Stimulated activated CD4-positive, alpha-beta T cell treated with anti-CD3 and anti-CD28 coated beads, TNF-alpha, amount 100 ng/mL, for 24 hours (primary cell): ENCODE results near the gene SPSB2.
A peak's percentile ranks its signal among the peaks of the same experiment; 100 is the strongest.

Source experiments
- DNase-seq, 3 experiments: peaks; one replicate each; pipeline ENCODE4 v3.0.0-alpha.2; 2020; ENCODE audit warnings: low read depth in 3 of 3

SPSB2 gene

GRCh38 chr12:6830999-6831398 is 42.1 kb downstream of the SPSB2 start:
- DNase-seq: no peak

GRCh38 chr12:6830286-6830890 is 42.7 kb downstream of the SPSB2 start:
- DNase-seq: no peak

- DNase-seq: no peak
Measured at GRCh38 chr12:6829536-6830220, 43.4 kb downstream of the SPSB2 start.

GRCh38 chr12:6828781-6829535 is 44.1 kb downstream of the SPSB2 start:
- DNase-seq: no peak

GRCh38 chr12:6827982-6828780 is 44.9 kb downstream of the SPSB2 start, which contains the start of gene P3H3:
Gene P3H3, plus strand, starts transcription at chr12:6828407. Its CDS starts 34 bp downstream, at chr12:6828441.
- no peak for DNase-seq

GRCh38 chr12:6827437-6827911 is 45.6 kb downstream of the SPSB2 start:
- DNase-seq: peak in 2 of 3 experiments; percentile 20 to 71

GRCh38 chr12:6826734-6827436 is 46.2 kb downstream of the SPSB2 start:
- no peak for DNase-seq

GRCh38 chr12:6826125-6826733 is 46.9 kb downstream of the SPSB2 start:
- DNase-seq: no peak

GRCh38 chr12:6825398-6826124 is 47.5 kb downstream of the SPSB2 start:
- peak; percentile 69 to 82 (median 72) for DNase-seq

- DNase-seq: no peak
Measured at GRCh38 chr12:6824901-6825381, 48.2 kb downstream of the SPSB2 start.

- DNase-seq: no peak
Measured at GRCh38 chr12:6824085-6824775, 48.9 kb downstream of the SPSB2 start.

- DNase-seq: no peak
Measured at GRCh38 chr12:6823182-6824084, 49.7 kb downstream of the SPSB2 start.

GRCh38 chr12:6822426-6823135 is 50.5 kb downstream of the SPSB2 start:
- DNase-seq: no peak

GRCh38 chr12:6821591-6822425 is 51.3 kb downstream of the SPSB2 start, which contains the start of gene GPR162:
Gene GPR162, plus strand, starts transcription at chr12:6821821. Its CDS starts 2,078 bp downstream, at chr12:6823899.
- no peak for DNase-seq
